K562 (cell line): ENCODE measurements around the gene FUBP3. TPM values are rescaled to one million over a fixed set of nuclear protein-coding genes. Genes with fewer than 3 reads are reported as not detected.
A peak's percentile ranks its signal among the peaks of the same experiment; 100 is the strongest.

ENCODE experiments used
- BMI1 ChIP-seq: fragments of 150-350 bp; IDR thresholded peaks from 2 replicates; pipeline ENCODE4 v1.6.1; 2014; ENCODE audit warnings: low read length
- DNMT1 ChIP-seq: fragments of 450-650 bp; IDR thresholded peaks from 2 replicates; pipeline ENCODE4 v1.6.1; 2016; ENCODE audit warnings: antibody characterized with exemption, mild to moderate bottlenecking
- ELF4 ChIP-seq: fragments of 450-650 bp; formaldehyde crosslinking; IDR thresholded peaks from 2 replicates; pipeline ENCODE4 v1.4.0; 2022; ENCODE audit warnings: missing genetic modification characterization
- L3MBTL2 ChIP-seq: fragments of 450-650 bp; IDR thresholded peaks from 2 replicates; pipeline ENCODE4 v1.6.1; 2016; ENCODE audit warnings: mild to moderate bottlenecking, moderate library complexity
- MED1 ChIP-seq: sonication (generic); formaldehyde crosslinking; IDR thresholded peaks from 2 replicates; pipeline ENCODE4 v1.8.1; 2023; ENCODE audit warnings: missing genetic modification reagents, borderline replicate concordance
- POLR2B ChIP-seq: fragments of 450-650 bp; IDR thresholded peaks from 2 replicates; pipeline ENCODE4 v1.6.1; 2018; ENCODE audit warnings: low read depth; ENCODE audit not compliant: partially characterized antibody
- RB1 ChIP-seq: fragments of 450-650 bp; IDR thresholded peaks from 2 replicates; pipeline ENCODE4 v1.6.1; 2017; ENCODE audit warnings: low read depth, mild to moderate bottlenecking
- TFAP4 ChIP-seq: sonication (generic); formaldehyde crosslinking; IDR thresholded peaks from 2 replicates; pipeline ENCODE4 v1.8.0; 2022; ENCODE audit warnings: missing genetic modification reagents, mild to moderate bottlenecking, moderate library complexity, borderline replicate concordance
- TSC22D4 ChIP-seq: fragments of 450-650 bp; IDR thresholded peaks from 2 replicates; pipeline ENCODE4 v1.6.1; 2016; ENCODE audit warnings: missing genetic modification characterization, missing biosample characterization, control low read depth
- ZC3H8 ChIP-seq: fragments of 450-650 bp; IDR thresholded peaks from 2 replicates; pipeline ENCODE4 v1.6.1; 2017
- ZNF121 ChIP-seq: sonication (generic); formaldehyde crosslinking; conservative IDR thresholded peaks from 2 replicates; pipeline ENCODE4 v1.8.0; 2022; ENCODE audit warnings: missing genetic modification reagents
- ZNF324 ChIP-seq: fragments of 250-450 bp; sonication (Bioruptor Pico); IDR thresholded peaks from 2 replicates; pipeline ENCODE4 v1.4.0; 2020; ENCODE audit warnings: mild to moderate bottlenecking
- ZNF583 ChIP-seq: fragments of 250-450 bp; sonication (Bioruptor Pico); IDR thresholded peaks from 2 replicates; pipeline ENCODE4 v1.4.0; 2020
- polyA plus RNA-seq, 8 experiments: library from polyadenylated mRNA; depleted of rRNA in 4 of 8; stranded (reverse) in 5 of 8; unstranded in 3 of 8; fragments of >200 nt; fragmentation: Nextera tagmentation in 2 of 8; fragmentation: Illumina TruSeq in 1 of 8; extraction: Ambion mirVana in 2 of 8; extraction: Trizol in 1 of 8; gene quantifications; 2 replicates each; pipeline versions ENCODE4 v1.2.1 to v1.2.3, GENCODE V29; 2011 to 2014; ENCODE audit warnings: inconsistent platforms in 1 of 8, missing spikeins in 1 of 8
- total RNA-seq, 7 experiments: library from RNA; depleted of rRNA in 6 of 7; stranded (reverse); fragments of >200 nt in 6 of 7; fragmentation: Illumina TruSeq in 2 of 7; extraction: Trizol in 2 of 7; gene quantifications; 2 replicates each; pipeline versions ENCODE4 v1.2.1 to v1.2.3, GENCODE V29; 2011 to 2021; ENCODE audit warnings: low replicate concordance in 1 of 7
- TF ChIP-seq, protein P1 (sequence below), 2 experiments: fragments of 450-650 bp in 1 of 2; sonication (generic) in 1 of 2; formaldehyde crosslinking in 1 of 2; IDR thresholded peaks; 2 replicates each; pipeline versions ENCODE4 v1.7.1 to v1.9.0; 2016 to 2022; ENCODE audit warnings: inconsistent platforms in 1 of 2, mild to moderate bottlenecking in 1 of 2, missing genetic modification reagents in 1 of 2
- TF ChIP-seq, protein P2 (sequence below): fragments of 450-650 bp; formaldehyde crosslinking; IDR thresholded peaks from 2 replicates; pipeline ENCODE4 v1.4.0; 2022; ENCODE audit warnings: mild to moderate bottlenecking, moderate library complexity
- TF ChIP-seq, protein P3 (sequence below): fragments of 450-650 bp; formaldehyde crosslinking; IDR thresholded peaks from 2 replicates; pipeline ENCODE4 v1.4.0; 2022; ENCODE audit warnings: missing genetic modification characterization

The FUBP3 gene
- total and polyA plus RNA-seq, 9 of the 15 experiments (the other 6 are each of a cell fraction or from before 2014, with no cell fraction given), result 3.0 to 64.0 (median 48.1) TPM

DNA sequence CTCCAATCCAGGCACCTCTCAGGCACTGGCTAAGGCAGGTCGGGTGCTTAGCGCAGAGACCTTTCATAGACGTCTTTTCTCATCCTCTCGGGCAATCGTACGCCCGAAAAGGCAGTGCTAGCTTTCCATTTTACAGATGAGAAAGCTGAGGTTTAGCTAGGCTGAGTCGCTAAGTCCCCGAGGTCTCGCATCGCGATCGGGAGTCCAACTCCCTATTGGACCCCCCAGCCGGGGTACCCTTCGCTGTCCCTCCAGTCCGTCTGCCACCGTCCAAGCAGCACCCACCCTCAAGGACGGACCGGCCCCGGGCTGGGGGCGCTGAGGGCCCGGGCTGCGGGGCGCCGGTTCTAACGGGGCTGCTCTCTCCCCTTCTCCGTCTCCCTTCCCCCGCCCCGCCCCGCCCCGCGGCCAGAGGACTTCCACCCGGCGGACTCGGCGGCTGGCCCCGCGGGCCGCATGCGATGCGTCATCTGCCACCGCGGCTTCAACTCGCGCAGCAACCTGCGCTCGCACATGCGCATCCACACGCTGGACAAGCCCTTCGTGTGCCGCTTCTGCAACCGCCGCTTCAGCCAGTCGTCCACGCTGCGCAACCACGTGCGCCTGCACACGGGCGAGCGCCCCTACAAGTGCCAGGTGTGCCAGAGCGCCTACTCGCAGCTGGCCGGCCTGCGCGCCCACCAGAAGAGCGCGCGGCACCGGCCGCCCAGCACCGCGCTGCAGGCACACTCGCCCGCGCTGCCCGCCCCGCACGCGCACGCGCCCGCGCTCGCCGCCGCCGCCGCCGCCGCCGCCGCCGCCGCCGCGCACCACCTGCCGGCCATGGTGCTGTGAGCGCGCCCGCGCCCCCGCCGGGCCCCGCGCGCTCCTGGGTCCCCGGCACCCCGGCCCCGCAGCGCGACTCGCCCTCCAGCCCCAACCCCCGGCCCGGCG lies 101.7 kb downstream of the FUBP3 start (continued):
- TF ChIP-seq, protein P1, sequence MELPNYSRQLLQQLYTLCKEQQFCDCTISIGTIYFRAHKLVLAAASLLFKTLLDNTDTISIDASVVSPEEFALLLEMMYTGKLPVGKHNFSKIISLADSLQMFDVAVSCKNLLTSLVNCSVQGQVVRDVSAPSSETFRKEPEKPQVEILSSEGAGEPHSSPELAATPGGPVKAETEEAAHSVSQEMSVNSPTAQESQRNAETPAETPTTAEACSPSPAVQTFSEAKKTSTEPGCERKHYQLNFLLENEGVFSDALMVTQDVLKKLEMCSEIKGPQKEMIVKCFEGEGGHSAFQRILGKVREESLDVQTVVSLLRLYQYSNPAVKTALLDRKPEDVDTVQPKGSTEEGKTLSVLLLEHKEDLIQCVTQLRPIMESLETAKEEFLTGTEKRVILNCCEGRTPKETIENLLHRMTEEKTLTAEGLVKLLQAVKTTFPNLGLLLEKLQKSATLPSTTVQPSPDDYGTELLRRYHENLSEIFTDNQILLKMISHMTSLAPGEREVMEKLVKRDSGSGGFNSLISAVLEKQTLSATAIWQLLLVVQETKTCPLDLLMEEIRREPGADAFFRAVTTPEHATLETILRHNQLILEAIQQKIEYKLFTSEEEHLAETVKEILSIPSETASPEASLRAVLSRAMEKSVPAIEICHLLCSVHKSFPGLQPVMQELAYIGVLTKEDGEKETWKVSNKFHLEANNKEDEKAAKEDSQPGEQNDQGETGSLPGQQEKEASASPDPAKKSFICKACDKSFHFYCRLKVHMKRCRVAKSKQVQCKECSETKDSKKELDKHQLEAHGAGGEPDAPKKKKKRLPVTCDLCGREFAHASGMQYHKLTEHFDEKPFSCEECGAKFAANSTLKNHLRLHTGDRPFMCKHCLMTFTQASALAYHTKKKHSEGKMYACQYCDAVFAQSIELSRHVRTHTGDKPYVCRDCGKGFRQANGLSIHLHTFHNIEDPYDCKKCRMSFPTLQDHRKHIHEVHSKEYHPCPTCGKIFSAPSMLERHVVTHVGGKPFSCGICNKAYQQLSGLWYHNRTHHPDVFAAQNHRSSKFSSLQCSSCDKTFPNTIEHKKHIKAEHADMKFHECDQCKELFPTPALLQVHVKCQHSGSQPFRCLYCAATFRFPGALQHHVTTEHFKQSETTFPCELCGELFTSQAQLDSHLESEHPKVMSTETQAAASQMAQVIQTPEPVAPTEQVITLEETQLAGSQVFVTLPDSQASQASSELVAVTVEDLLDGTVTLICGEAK (IDR thresholded peaks at IDR 0.05), result peak; percentile 64; the same call in 1 of the 2 replicates
- TF ChIP-seq, protein P1 (CRISPR knock-in tag; IDR thresholded peaks at IDR 0.05), result no peak
- no peak for TF ChIP-seq MED1
- TF ChIP-seq, protein P2, sequence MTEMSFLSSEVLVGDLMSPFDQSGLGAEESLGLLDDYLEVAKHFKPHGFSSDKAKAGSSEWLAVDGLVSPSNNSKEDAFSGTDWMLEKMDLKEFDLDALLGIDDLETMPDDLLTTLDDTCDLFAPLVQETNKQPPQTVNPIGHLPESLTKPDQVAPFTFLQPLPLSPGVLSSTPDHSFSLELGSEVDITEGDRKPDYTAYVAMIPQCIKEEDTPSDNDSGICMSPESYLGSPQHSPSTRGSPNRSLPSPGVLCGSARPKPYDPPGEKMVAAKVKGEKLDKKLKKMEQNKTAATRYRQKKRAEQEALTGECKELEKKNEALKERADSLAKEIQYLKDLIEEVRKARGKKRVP (CRISPR knock-in tag), result no peak
- no peak for TF ChIP-seq BMI1
- TF ChIP-seq POLR2B, result peak; percentile 66
- TF ChIP-seq, protein P3, sequence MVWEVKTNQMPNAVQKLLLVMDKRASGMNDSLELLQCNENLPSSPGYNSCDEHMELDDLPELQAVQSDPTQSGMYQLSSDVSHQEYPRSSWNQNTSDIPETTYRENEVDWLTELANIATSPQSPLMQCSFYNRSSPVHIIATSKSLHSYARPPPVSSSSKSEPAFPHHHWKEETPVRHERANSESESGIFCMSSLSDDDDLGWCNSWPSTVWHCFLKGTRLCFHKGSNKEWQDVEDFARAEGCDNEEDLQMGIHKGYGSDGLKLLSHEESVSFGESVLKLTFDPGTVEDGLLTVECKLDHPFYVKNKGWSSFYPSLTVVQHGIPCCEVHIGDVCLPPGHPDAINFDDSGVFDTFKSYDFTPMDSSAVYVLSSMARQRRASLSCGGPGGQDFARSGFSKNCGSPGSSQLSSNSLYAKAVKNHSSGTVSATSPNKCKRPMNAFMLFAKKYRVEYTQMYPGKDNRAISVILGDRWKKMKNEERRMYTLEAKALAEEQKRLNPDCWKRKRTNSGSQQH (CRISPR knock-in tag), result no peak
- TF ChIP-seq ZNF121 (CRISPR knock-in tag), result peak; percentile 45
- peak; percentile 96 for TF ChIP-seq L3MBTL2
- peak; percentile 68 for TF ChIP-seq TFAP4 (CRISPR knock-in tag)
- no peak for TF ChIP-seq ZNF324 (CRISPR knock-in tag)
- TF ChIP-seq ZNF583 (CRISPR knock-in tag), result 0 out of 2 replicates have a peak, but pooled peaks have one; percentile 65
- peak; percentile 68 for TF ChIP-seq RB1
- TF ChIP-seq ZC3H8, result no peak
- no peak for TF ChIP-seq TSC22D4 (tag)
- no peak for TF ChIP-seq DNMT1
- no peak for TF ChIP-seq ELF4
